ENCODE results near the gene CCDC13. TPM values are rescaled to one million over a fixed set of nuclear protein-coding genes. Genes with fewer than 3 reads are reported as not detected.

Gene CCDC13
- total and polyA plus RNA-seq, 2 experiments from 2014 or later: 0.27 to 0.45 TPM

- TF ChIP-seq, protein P1, sequence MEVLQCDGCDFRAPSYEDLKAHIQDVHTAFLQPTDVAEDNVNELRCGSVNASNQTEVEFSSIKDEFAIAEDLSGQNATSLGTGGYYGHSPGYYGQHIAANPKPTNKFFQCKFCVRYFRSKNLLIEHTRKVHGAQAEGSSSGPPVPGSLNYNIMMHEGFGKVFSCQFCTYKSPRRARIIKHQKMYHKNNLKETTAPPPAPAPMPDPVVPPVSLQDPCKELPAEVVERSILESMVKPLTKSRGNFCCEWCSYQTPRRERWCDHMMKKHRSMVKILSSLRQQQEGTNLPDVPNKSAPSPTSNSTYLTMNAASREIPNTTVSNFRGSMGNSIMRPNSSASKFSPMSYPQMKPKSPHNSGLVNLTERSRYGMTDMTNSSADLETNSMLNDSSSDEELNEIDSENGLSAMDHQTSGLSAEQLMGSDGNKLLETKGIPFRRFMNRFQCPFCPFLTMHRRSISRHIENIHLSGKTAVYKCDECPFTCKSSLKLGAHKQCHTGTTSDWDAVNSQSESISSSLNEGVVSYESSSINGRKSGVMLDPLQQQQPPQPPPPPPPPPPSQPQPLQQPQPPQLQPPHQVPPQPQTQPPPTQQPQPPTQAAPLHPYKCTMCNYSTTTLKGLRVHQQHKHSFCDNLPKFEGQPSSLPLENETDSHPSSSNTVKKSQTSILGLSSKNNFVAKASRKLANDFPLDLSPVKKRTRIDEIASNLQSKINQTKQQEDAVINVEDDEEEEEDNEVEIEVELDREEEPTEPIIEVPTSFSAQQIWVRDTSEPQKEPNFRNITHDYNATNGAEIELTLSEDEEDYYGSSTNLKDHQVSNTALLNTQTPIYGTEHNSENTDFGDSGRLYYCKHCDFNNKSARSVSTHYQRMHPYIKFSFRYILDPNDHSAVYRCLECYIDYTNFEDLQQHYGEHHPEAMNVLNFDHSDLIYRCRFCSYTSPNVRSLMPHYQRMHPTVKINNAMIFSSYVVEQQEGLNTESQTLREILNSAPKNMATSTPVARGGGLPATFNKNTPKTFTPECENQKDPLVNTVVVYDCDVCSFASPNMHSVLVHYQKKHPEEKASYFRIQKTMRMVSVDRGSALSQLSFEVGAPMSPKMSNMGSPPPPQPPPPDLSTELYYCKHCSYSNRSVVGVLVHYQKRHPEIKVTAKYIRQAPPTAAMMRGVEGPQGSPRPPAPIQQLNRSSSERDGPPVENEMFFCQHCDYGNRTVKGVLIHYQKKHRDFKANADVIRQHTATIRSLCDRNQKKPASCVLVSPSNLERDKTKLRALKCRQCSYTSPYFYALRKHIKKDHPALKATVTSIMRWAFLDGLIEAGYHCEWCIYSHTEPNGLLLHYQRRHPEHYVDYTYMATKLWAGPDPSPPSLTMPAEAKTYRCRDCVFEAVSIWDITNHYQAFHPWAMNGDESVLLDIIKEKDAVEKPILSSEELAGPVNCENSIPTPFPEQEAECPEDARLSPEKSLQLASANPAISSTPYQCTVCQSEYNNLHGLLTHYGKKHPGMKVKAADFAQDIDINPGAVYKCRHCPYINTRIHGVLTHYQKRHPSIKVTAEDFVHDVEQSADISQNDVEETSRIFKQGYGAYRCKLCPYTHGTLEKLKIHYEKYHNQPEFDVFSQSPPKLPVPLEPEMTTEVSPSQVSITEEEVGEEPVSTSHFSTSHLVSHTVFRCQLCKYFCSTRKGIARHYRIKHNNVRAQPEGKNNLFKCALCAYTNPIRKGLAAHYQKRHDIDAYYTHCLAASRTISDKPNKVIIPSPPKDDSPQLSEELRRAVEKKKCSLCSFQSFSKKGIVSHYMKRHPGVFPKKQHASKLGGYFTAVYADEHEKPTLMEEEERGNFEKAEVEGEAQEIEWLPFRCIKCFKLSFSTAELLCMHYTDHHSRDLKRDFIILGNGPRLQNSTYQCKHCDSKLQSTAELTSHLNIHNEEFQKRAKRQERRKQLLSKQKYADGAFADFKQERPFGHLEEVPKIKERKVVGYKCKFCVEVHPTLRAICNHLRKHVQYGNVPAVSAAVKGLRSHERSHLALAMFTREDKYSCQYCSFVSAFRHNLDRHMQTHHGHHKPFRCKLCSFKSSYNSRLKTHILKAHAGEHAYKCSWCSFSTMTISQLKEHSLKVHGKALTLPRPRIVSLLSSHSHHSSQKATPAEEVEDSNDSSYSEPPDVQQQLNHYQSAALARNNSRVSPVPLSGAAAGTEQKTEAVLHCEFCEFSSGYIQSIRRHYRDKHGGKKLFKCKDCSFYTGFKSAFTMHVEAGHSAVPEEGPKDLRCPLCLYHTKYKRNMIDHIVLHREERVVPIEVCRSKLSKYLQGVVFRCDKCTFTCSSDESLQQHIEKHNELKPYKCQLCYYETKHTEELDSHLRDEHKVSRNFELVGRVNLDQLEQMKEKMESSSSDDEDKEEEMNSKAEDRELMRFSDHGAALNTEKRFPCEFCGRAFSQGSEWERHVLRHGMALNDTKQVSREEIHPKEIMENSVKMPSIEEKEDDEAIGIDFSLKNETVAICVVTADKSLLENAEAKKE (CRISPR knock-in tag; IDR thresholded peaks at IDR 0.05): no peak
- TF ChIP-seq EZH2 (IDR thresholded peaks at IDR 0.05; ENCODE audit: low read depth, unreplicated experiment): no peak
- TF ChIP-seq CREB1 (CRISPR knock-in tag; IDR thresholded peaks at IDR 0.05; ENCODE audit: low read depth): no peak
- no peak for TF ChIP-seq REST (IDR thresholded peaks at IDR 0.05; ENCODE audit: unreplicated experiment)
- no peak for TF ChIP-seq ETS1 (IDR thresholded peaks at IDR 0.05)
- TF ChIP-seq ZNF331 (CRISPR knock-in tag; IDR thresholded peaks at IDR 0.05; ENCODE audit: low read depth): no peak
Measured at GRCh38 chr3:42763021-42763420, 10.0 kb downstream of the CCDC13 start (continued).
